HUES6 (cell line): Measurements from ENCODE around the gene COG5.

Source experiments
- H3K27ac ChIP-seq: 2 replicates; pipeline ENCODE4 v1.7.0; 2013; ENCODE audit warnings: low read depth, mild to moderate bottlenecking, low read length, inconsistent platforms
- H3K27me3 ChIP-seq: 2 replicates; pipeline ENCODE4 v1.6.1; 2013; ENCODE audit warnings: low read length; ENCODE audit not compliant: control insufficient read depth, insufficient read depth
- H3K36me3 ChIP-seq: 2 replicates; pipeline ENCODE4 v1.6.1; 2013; ENCODE audit warnings: low read length; ENCODE audit not compliant: control insufficient read depth, insufficient read depth
- H3K4me1 ChIP-seq: 2 replicates; pipeline ENCODE4 v1.6.1; 2013; ENCODE audit warnings: low read length; ENCODE audit not compliant: control insufficient read depth, insufficient read depth
- H3K4me3 ChIP-seq: 2 replicates; pipeline ENCODE4 v1.5.1; 2013; ENCODE audit warnings: low read depth, low read length
- H3K9ac ChIP-seq: one replicate; pipeline ENCODE4 v1.6.1; 2013; ENCODE audit warnings: mild to moderate bottlenecking, low read length
- H3K9me3 ChIP-seq: 2 replicates; pipeline ENCODE4 v1.6.1; 2013; ENCODE audit warnings: low read depth, low read length; ENCODE audit not compliant: control insufficient read depth, insufficient read depth

COG5 gene

DNA sequence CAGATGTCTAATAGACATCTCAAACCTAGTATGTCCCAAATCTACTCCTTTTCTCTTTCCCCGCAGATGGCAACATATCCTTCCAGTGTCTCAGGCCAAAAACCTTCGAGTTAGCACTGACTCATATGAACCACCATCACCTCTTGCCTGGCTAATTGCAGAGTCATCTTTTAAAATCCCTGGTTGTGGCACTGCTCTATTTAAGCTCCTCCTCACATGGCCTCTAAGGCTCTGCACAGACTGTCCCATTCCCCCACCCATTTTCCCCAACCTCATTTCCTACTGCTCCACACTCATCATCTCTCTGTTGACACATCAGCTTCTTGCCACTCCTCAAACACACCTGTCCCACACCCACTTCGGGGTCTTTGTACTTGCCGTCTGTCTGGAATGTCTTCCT lies 411.7 kb downstream of the COG5 start:
- Histone ChIP-seq H3K27ac (no peak overlapping the region), H3K9ac (no peak overlapping the region), H3K27me3 (no peaks in the 10 kb centered on the region), H3K4me1 (peaks cover 7% of the 10 kb centered on the region), H3K9me3 (no peaks in the 10 kb centered on the region), H3K4me3 (no peak overlapping the region), H3K36me3 (no peaks in the 10 kb centered on the region)
